GM12878 (cell line): ENCODE measurements around the gene ANKRD1. TPM values are rescaled to one million over a fixed set of nuclear protein-coding genes. Genes with fewer than 3 reads are reported as not detected.

Experiments
- ATAC-seq: fragments of 200-7000 bp; cut with Tn5 transposase; 3 replicates; pipeline ENCODE4 v1.9.1; 2020; ENCODE audit warnings: mild to moderate bottlenecking, moderate library complexity
- BruUV-seq: library from RNA; stranded (reverse); fragments of 400-500 nt; replicated peaks from 2 replicates; lab custom pipeline; 2021; lab: Mats Ljungman, UMichigan
- CTCF ChIA-PET: fragments of 300-600 bp; sonication (Branson Sonifier 250); formaldehyde crosslinking; extraction: SDS; loops from one replicate; lab custom pipeline; 2021; ENCODE audit warnings: inconsistent platforms; lab: Yijun Ruan, JAX
- POLR2A ChIA-PET: fragments of 350-600 bp; formaldehyde crosslinking; extraction: SDS; loops from one replicate; lab custom pipeline; 2021; ENCODE audit warnings: inconsistent platforms; lab: Charles Lee
- RAD21 ChIA-PET: fragments of 300-600 bp; sonication (Branson Sonifier 250); formaldehyde crosslinking; loops from one replicate; lab custom pipeline; 2023; ENCODE audit warnings: antibody characterized with exemption; ENCODE audit not compliant: unreplicated experiment; lab: Charles Lee
- SMC1A ChIA-PET: fragments of 300-600 bp; sonication (Branson Sonifier 250); formaldehyde crosslinking; loops from one replicate; lab custom pipeline; 2023; ENCODE audit not compliant: unreplicated experiment, uncharacterized antibody; lab: Charles Lee
- DNase-seq: peaks from one replicate; pipeline ENCODE4 v3.0.0-alpha.2; 2011; ENCODE audit warnings: low read depth, low spot score
- FAIRE-seq: peaks from 3 replicates; lab custom pipeline; 2011; peaks lifted over from hg19 to GRCh38; lab: Jason Lieb, UNC
- H2AFZ ChIP-seq: 2 replicates; pipeline ENCODE4 v1.6.0; 2011; ENCODE audit warnings: low read depth, low read length, control low read depth; ENCODE audit not compliant: control insufficient read depth
- H3K27ac ChIP-seq: 2 replicates; pipeline ENCODE4 v1.5.1; 2011; ENCODE audit warnings: control low read depth; ENCODE audit not compliant: control insufficient read depth, insufficient read depth
- H3K27me3 ChIP-seq, 2 experiments: replicated peaks in 1 of 2; 2 replicates each; pipeline versions ENCODE4 v1.6.0 to v1.6.1; 2011; ENCODE audit warnings: low read length in 1 of 2; ENCODE audit not compliant: control insufficient read depth in 2 of 2, insufficient read depth in 2 of 2
- H3K36me3 ChIP-seq, 2 experiments: 2 replicates each; pipeline ENCODE4 v1.5.1; 2011; ENCODE audit warnings: low read length in 1 of 2; ENCODE audit not compliant: control insufficient read depth in 2 of 2, insufficient read depth in 2 of 2
- H3K4me1 ChIP-seq: 2 replicates; pipeline ENCODE4 v1.6.1; 2011; ENCODE audit warnings: mild to moderate bottlenecking, low read length, moderate library complexity, mixed read lengths; ENCODE audit not compliant: control insufficient read depth, insufficient read depth
- H3K4me2 ChIP-seq: 2 replicates; pipeline ENCODE4 v1.6.0; 2011; ENCODE audit warnings: control low read depth; ENCODE audit not compliant: control insufficient read depth, insufficient read depth
- H3K4me3 ChIP-seq: fragments of 200-600 bp; sonication (generic); 2 replicates; pipeline ENCODE4 v1.5.1; 2016
- H3K79me2 ChIP-seq: 2 replicates; pipeline ENCODE4 v1.6.0; 2011; ENCODE audit warnings: low read length; ENCODE audit not compliant: control insufficient read depth, insufficient read depth
- H3K9ac ChIP-seq: 2 replicates; pipeline ENCODE4 v1.8.0; 2011; ENCODE audit warnings: low read length, control low read depth, mixed read lengths; ENCODE audit not compliant: control insufficient read depth, insufficient read depth
- H3K9me3 ChIP-seq: replicated peaks from 3 replicates; pipeline ENCODE4 v1.5.1; 2011; ENCODE audit warnings: mild to moderate bottlenecking, low read length; ENCODE audit not compliant: control insufficient read depth, insufficient read depth
- H4K20me1 ChIP-seq: 2 replicates; pipeline ENCODE4 v1.6.0; 2011; ENCODE audit not compliant: control insufficient read depth, insufficient read depth
- ZNF687 ChIP-seq: fragments of 450-650 bp; IDR thresholded peaks from 2 replicates; pipeline ENCODE4 v1.6.1; 2017; ENCODE audit warnings: mild to moderate bottlenecking, moderate library complexity
- WGBS: methylation state at CpG from one replicate; pipeline ENCODE4 v1.1.6; 2016; ENCODE audit warnings: low lambda C conversion rate; ENCODE audit not compliant: insufficient replicate concordance, insufficient coverage; ENCODE audit errors: missing lambda C conversion rate; 5-methylcytosine and 5-hydroxymethylcytosine counted together
- in situ Hi-C: fragments of 300-500 bp; cut with MboI; formaldehyde crosslinking; loops from 9 replicates; pipeline ENCODE4 v1.14.3; 2018; ENCODE audit warnings: mixed read lengths
- intact Hi-C: fragments of 100-400 bp; cut with micrococcal nuclease; formaldehyde crosslinking; loops from one replicate; pipeline ENCODE4 v1.14.2; 2022; ENCODE audit not compliant: unreplicated experiment
- polyA plus RNA-seq, 11 experiments: library from polyadenylated mRNA; depleted of rRNA in 4 of 11; unstranded in 6 of 11; stranded (reverse) in 5 of 11; fragments of >200 nt; fragmentation: Nextera tagmentation in 4 of 11; fragmentation: Illumina TruSeq in 1 of 11; extraction: Ambion mirVana in 4 of 11; extraction: Trizol in 1 of 11; gene quantifications; 1 replicate in 1 of 11; 2 replicates in 10 of 11; pipeline versions ENCODE4 v1.2.1 to v1.2.3, GENCODE V29; 2011 to 2016; ENCODE audit warnings: inconsistent platforms in 2 of 11, missing spikeins in 2 of 11, low read depth in 1 of 11
- total RNA-seq, 4 experiments: library from RNA; depleted of rRNA in 3 of 4; stranded (reverse); fragments of >200 nt in 3 of 4; fragmentation: Illumina TruSeq in 1 of 4; extraction: Trizol in 1 of 4; gene quantifications; 2 replicates each; pipeline versions ENCODE4 v1.2.1 to v1.2.3, GENCODE V29; 2013 to 2021

ANKRD1 gene
- total and polyA plus RNA-seq, 10 of the 15 experiments (the other 5 are each of a cell fraction or from before 2014, with no cell fraction given), result not detected

DNA sequence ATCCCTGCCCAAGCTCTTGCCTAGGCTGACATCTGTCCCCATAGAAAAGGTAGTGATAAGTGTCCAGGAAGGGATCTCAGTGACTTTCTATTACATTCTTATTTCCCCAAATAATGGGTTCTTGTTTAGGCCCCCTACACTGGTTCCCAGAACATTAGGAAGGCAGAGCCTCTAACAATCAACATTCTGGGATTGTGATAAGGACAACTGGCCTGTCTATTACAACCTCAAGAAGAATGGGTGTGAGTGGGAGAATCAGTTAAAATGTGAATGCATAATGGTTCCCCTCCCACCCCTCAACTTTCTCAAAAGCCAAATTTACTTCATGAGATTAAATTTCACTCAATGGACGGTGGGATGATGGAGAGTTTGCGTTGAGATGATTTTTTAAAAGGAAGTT is 6.4 kb upstream of the ANKRD1 start:
- ATAC-seq, result no peak
- FAIRE-seq, result no peak
- Histone ChIP-seq H3K27ac (no peak overlapping the region), H3K4me1 (no peaks in the 10 kb centered on the region), H3K27me3 (no peaks in the 10 kb centered on the region), H3K9ac (no peak overlapping the region), H3K4me3 (no peak overlapping the region), H2AFZ (no peak overlapping the region), H3K4me2 (no peak overlapping the region), H3K36me3 (no peaks in the 10 kb centered on the region), H3K9me3 (no peaks in the 10 kb centered on the region), H3K79me2 (no peaks in the 10 kb centered on the region), H4K20me1 (no peaks in the 10 kb centered on the region)
- RAD21 ChIA-PET, result no interaction called here
- DNase-seq, result no peak
- in situ Hi-C loops (no loop called here), intact Hi-C loops (no loop called here)
- POLR2A ChIA-PET, result no interaction called here
- 68% methylated on average over 2 of the region's 2 CpGs for WGBS
- TF ChIP-seq ZNF687, result no peak
- CTCF ChIA-PET, result interaction anchor here (1.3 kb wide), 1 partner anchor 10 kb away, joined by 3 read pairs; no protein-coding TSS in a partner anchor
- SMC1A ChIA-PET, result interaction anchor here (0.8 kb wide), 1 partner anchor 10 kb away, joined by 3 read pairs; no protein-coding TSS in a partner anchor
- BruUV-seq, result no TSS peak
